ENCODE data around the gene COPS7A. TPM values are rescaled to one million over a fixed set of nuclear protein-coding genes. Genes with fewer than 3 reads are reported as not detected.

COPS7A gene
- total RNA-seq, 1 experiment from 2014 or later: 34.2 TPM

DNA sequence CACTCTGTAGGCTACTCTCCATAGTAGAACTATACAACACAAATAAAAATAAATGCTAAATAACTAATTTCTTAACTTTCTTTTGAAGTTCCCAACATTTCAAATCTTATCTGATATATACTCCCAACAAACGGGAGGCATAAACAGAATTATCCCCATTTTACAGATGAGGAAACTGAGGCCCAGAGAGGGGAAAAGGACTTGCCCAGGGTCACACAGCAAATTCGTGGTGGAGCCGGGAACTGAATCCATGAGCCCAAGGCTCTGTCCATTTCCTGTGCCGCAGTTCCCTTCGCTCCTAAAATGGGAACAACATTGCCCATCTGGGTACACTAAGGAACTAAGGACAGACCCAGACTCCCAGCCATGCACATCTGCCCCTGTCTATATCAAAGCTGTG lies 46.9 kb upstream of the COPS7A start:
- Mint-ChIP-seq H3K9me3 (no peaks in the 10 kb centered on the region), H3K36me3 (ENCODE audit: insufficient read depth in 1 of 3, low read depth in 3 of 3) (peaks cover 46 to 83% (median 65%) of the 10 kb centered on the region in 3 experiments)
- TF ChIP-seq, protein P1, sequence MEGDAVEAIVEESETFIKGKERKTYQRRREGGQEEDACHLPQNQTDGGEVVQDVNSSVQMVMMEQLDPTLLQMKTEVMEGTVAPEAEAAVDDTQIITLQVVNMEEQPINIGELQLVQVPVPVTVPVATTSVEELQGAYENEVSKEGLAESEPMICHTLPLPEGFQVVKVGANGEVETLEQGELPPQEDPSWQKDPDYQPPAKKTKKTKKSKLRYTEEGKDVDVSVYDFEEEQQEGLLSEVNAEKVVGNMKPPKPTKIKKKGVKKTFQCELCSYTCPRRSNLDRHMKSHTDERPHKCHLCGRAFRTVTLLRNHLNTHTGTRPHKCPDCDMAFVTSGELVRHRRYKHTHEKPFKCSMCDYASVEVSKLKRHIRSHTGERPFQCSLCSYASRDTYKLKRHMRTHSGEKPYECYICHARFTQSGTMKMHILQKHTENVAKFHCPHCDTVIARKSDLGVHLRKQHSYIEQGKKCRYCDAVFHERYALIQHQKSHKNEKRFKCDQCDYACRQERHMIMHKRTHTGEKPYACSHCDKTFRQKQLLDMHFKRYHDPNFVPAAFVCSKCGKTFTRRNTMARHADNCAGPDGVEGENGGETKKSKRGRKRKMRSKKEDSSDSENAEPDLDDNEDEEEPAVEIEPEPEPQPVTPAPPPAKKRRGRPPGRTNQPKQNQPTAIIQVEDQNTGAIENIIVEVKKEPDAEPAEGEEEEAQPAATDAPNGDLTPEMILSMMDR (conservative IDR thresholded peaks at IDR 0.05): no peak

More for the DNA sequence above, 46.9 kb upstream of the COPS7A start:
- Histone ChIP-seq H2BK20ac (ENCODE audit: low read depth, low read length, poor library complexity, severe bottlenecking) (no peak overlapping the region), H2BK120ac (ENCODE audit: low read depth, low read length, poor library complexity, severe bottlenecking) (no peak overlapping the region), H3K4ac (ENCODE audit: low read depth, low read length) (no peak overlapping the region), H3K14ac (ENCODE audit: insufficient read depth, low read length) (no peak overlapping the region), H3K27ac (ENCODE audit: insufficient read length, low read depth, low read length) (no peak overlapping the region), H3K9me3 (ENCODE audit: control insufficient read depth, low read depth, low read length) (no peaks in the 10 kb centered on the region), H3K4me2 (ENCODE audit: insufficient read depth, insufficient read length, low read length) (no peak overlapping the region), H2BK12ac (ENCODE audit: insufficient read length, low read depth, low read length) (no peak overlapping the region), H2BK5ac (ENCODE audit: insufficient read length, low read length) (no peak overlapping the region), H4K5ac (ENCODE audit: insufficient read length, low read depth, low read length) (no peak overlapping the region), H3K27me3 (ENCODE audit: insufficient read depth, low read length) (no peaks in the 10 kb centered on the region), H3K4me1 (ENCODE audit: insufficient read depth, low read length) (no peaks in the 10 kb centered on the region), H3T11ph (ENCODE audit: low read length) (no peak overlapping the region), H4K8ac (replicated peaks; ENCODE audit: insufficient read length, low read depth, low read length) (no peak overlapping the region), H3K23ac (ENCODE audit: insufficient read length, low read depth, low read length) (no peak overlapping the region), H4K91ac (ENCODE audit: insufficient read length, low read depth, low read length) (no peak overlapping the region), H2AFZ (ENCODE audit: low read length) (no peak overlapping the region), H2BK15ac (ENCODE audit: low read depth, low read length) (no peak overlapping the region), H3K79me2 (ENCODE audit: insufficient read depth, low read length) (peaks cover 1% of the 10 kb centered on the region; the same call in 1 of the 2 replicates), H3K9ac (ENCODE audit: extremely low read depth, insufficient read length, low read length) (no peak overlapping the region), H3K79me1 (ENCODE audit: insufficient read depth, low read depth, low read length, poor library complexity, severe bottlenecking) (peaks cover 2% of the 10 kb centered on the region), H3K18ac (ENCODE audit: insufficient read length, low read depth, low read length) (no peak overlapping the region), H4K20me1 (ENCODE audit: control insufficient read depth, insufficient read depth, insufficient read length) (no peaks in the 10 kb centered on the region), H2AK5ac (ENCODE audit: insufficient read length, low read length) (no peak overlapping the region), H3K56ac (ENCODE audit: insufficient read length, low read depth, low read length) (no peak overlapping the region), H3K23me2 (ENCODE audit: insufficient read length, low read depth, low read length, poor library complexity, severe bottlenecking) (no peaks in the 10 kb centered on the region)
- no peaks in the 10 kb centered on the region for H3K27me3 Mint-ChIP-seq (ENCODE audit: low read depth)
- no peak overlapping the region for H3K27ac Mint-ChIP-seq
- H3K4me1 Mint-ChIP-seq: no peaks in the 10 kb centered on the region
- no peak overlapping the region for H3K4me3 Mint-ChIP-seq
- no peak for DNase-seq
- no CpG with 5 or more reads among the region's 5 CpGs for WGBS (ENCODE audit: extremely low coverage, insufficient read length, low lambda C conversion rate)
